NCI-H2227 (cell line): ENCODE data around the gene SRRT.
"Not testable (repeated sequence)": the region's sequence is repeated elsewhere in the genome, so short reads cannot be mapped to it uniquely, and the experiment has no call there.

Experiments
- DNase-seq: peaks from one replicate; lab custom pipeline; 2025; ENCODE audit not compliant: unreplicated experiment; lab: John Stamatoyannopoulos, UW

SRRT gene

GRCh38 chr7:100921039-100921438 is 46.1 kb downstream of the SRRT start:
- DNase-seq = no peak

- not testable (repeated sequence) for DNase-seq
These were observed 48.7 kb downstream of the SRRT start for GRCh38 chr7:100923616-100924015.

GRCh38 chr7:100929808-100930174 is 54.9 kb downstream of the SRRT start:
- DNase-seq = no peak

GRCh38 chr7:100933734-100934133 is 58.8 kb downstream of the SRRT start:
- no peak for DNase-seq

GRCh38 chr7:100935381-100935780 is 60.5 kb downstream of the SRRT start:
- not testable (repeated sequence) for DNase-seq

GRCh38 chr7:100936167-100936566 is 61.3 kb downstream of the SRRT start:
- not testable (repeated sequence) for DNase-seq
